Activated T-helper 1 cell treated with Interleukin-2 at 50 U/mL for 16 hours (primary cell): ENCODE results near the gene ACTA2.

Source experiments
- DNase-seq: peaks from one replicate; pipeline ENCODE4 v3.0.0-alpha.2; 2020; ENCODE audit warnings: low read depth

Gene ACTA2

DNA sequence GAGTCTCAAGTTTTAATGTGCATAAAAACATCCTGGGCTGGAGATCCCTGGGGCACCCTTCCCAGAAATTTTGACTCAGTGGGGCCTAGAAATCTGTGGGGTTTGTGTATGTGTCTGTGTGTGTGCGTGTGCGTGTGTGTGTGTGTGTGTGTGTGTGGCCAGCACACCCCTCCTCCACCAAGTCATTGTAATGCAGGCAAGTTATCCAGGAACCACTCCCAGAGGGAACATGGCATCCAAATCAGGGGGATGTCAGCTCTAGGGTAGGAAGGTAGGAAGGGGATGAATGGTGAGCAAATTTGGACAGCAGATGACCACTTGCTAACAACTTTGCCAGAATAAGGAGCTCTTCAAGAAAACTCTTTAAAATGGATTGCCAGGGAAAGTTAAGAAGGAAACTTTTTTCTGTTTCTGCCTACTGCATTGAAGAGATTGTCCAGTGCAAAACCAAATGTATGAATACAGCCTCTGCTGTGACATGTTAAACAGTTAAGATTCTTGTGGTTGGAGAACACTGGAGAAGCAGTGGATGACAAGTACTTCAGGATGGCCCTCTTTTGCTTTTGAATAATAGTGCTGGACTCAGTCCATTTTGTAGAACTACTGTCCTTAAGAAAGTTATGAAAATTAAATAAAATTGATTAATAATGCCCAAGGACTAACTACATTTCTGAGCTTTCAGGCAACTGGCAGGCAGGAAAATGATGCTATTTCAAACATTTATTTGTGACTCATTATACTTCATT, 60.2 kb downstream of the ACTA2 start:
- DNase-seq, result no peak

DNA sequence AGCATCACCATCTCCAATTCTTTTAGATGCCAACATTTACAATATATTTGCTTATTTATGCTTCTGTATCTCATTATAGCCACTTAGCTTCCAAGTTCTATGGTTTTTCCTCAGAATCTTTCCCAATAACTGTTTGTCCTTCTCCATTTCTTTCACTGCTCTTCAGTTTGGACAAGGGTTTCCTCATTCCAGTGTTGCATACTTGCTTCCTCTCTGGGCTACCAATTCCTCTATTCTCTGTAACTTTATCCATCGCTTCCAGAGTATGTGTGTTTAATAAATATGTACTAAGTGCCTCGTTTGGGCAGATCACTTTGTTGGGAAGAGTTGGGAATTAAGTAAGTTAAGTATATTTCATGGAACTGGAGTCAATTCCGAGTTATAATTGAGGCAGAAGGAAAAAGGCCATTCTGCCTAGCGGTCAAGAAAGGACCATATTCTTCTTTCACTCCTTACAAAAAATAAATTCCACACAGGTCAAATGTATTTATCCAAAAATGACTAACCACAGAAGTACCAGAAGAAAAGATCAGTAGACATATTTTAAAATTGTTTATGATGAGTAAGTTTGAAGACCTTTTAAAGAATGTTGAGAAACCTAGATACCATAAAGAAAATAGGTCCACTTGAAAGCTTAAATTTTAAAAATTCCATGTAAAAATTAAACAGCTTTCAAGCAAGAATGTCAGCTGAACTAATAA, 61.7 kb downstream of the ACTA2 start:
- DNase-seq, result no peak

DNA sequence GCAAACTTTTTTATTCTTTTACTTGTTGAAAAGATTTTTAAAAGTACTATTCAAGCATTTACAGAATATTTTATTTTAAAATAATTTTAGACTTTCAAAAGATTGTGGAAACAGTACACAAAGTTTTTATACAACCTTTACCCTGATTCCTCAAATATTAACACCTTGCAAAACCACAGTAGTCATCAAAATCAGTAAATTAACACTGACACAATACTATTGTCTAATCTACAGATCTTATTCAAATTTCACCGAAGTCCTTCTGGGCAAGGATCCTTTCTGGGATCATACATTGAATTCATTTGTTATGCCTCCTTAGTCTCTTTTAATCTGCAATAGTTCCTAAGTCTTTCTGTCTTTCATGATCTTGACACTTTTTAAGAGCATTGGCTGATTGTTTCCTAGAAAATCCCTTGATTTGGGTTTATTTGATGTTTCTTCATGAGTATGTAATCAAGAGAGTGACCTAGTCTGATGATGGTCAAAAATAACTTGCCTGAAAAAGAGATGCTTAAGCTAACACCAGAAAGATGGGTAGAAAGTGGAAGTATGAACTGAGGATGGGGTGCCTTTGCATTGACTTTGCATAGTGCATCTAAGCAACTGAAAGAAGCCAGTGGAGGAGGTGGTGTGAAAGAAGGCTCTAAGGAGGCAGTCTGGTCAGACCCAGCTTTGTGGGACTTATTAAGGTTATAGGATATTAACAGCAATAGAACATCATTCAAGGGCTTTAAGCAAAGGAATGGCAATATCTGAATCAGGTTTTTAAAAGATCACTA, 62.8 kb downstream of the ACTA2 start:
- DNase-seq, result no peak

DNA sequence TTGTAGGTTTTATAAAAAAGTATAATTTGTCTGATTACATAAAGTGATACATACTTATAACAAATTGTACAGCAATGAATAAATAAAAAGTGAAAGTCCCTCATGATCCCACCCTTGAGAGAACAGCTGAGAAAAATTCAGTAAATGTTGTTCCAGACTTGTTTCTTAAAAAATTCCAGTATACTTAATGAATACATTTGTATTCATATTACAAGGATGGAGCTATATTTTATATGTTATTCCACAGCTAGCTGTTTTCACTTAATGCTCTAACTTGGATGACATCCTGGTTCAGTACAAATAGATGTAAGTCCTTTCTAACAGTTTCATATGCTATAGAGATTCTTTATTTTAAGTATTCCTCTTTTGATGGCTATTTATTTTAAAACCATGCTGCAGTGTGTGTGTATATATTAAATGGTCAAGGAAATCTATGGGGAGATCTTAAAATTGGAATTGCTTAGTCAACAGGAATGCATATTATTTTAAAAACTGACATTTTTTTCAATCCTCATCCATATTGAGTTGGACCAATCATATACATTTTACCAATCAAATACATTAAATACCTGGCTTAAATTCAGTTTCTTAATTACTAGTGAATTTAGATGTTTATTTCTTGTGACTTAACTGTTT, 63.6 kb downstream of the ACTA2 start:
- DNase-seq, result no peak

DNA sequence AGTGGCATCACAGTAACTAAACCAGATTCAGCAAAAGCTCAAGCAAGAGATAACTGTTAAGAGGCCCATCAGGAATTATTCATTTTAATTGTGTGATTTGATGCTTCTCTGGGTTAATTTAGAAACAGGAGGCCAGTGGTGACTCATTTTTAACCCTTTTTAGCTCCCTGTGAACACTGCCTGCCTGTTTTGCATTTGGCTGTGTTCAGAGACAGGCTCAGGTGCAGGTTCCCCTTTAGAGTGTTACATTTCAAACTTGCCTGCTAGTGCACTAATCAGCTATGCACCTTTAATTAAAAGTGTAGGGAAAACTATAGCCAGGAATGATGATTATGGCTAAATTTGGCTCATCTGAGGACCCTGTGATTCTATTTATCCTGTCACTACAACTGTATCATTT, 66.0 kb downstream of the ACTA2 start:
- DNase-seq, result no peak
